SK-MEL-5 (cell line): ENCODE results near the gene KPTN. TPM values are rescaled to one million over a fixed set of nuclear protein-coding genes. Genes with fewer than 3 reads are reported as not detected.
"Not testable (repeated sequence)": the region's sequence is repeated elsewhere in the genome, so short reads cannot be mapped to it uniquely, and the experiment has no call there.

Source experiments
- DNase-seq: peaks from one replicate; pipeline ENCODE4 v3.0.0-alpha.2; 2016; ENCODE audit warnings: low read depth, low spot score
- in situ Hi-C: cut with HindIII; loops from 2 replicates; pipeline ENCODE4 v1.10.0; 2016; ENCODE audit warnings: low sequenced_read_pairs, high pct_unique_total_duplicates, low pct_unique_long_range_greater_than_20kb
- total RNA-seq: library from RNA; depleted of rRNA; stranded (reverse); fragments of >200 nt; shearing (Covaris generic); gene quantifications from 2 replicates; pipeline ENCODE4 v1.2.3, GENCODE V29; 2014

The KPTN gene
- total RNA-seq, 1 experiment from 2014 or later, result 6.9 TPM

DNA sequence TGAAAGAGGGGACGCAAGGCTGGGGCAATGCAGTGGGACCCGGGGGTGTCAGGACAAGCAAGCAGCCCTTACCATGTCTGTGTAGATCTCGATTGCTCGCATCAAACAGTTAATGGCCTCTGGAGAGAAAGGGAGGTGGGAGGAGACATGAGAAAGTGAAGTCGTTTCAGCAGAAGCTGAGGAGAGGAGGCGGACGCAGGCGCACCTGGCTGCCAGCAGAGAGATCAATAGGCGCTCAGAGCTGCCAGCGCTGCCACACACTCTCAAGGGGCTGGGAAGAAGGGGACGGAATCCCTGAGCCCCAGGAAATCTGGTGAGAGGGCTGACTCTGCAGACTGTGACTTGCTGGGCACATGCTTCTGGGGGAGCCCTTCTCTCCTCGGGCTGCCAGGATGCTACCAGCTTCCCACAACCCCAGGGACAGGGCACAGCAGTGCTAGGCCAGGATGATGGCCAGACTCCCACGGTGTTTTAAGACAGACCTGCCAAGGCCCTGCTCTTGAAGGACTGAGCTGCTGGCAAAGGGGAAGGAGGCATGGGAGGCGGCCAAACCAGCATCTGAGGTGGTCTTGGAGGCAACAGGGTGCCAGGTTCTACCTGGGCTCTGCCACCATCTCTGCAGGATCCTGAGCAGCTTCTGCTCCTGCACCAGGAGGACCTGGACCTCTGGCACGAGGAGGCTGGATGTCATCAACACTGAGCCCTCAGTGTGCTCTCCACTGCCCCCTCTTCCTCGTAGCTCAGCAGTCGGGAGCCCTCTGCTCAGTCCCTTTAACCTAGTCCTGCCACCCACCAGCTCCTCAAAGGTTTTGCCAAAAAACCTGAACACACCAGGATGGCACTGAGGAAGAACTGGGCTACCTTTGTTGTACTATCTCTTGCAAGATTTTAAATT, 11.7 kb upstream of the KPTN start:
- DNase-seq, result no peak
- in situ Hi-C loops, result no loop called here

DNA sequence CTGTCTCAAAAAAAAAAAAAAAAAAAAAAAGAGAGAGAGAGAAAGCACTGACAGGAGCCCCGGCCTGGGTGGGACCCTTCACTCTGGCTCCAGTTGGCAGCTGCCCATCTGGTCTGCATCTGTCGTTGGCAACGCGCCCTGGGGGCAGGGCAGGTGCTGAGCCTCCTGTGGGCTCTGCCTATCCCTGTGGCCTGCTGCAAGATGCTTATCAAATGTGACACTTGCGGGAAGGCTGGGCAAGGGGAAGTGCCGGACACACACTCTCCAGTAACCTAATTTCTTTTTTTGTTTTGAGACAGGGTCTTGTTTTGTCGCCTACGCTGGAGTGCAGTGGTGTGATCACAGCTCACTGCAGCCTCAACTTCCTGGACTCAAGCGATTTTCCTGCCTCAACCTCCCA, 10.7 kb upstream of the KPTN start:
- no peak for DNase-seq
- in situ Hi-C loops, result no loop called here

DNA sequence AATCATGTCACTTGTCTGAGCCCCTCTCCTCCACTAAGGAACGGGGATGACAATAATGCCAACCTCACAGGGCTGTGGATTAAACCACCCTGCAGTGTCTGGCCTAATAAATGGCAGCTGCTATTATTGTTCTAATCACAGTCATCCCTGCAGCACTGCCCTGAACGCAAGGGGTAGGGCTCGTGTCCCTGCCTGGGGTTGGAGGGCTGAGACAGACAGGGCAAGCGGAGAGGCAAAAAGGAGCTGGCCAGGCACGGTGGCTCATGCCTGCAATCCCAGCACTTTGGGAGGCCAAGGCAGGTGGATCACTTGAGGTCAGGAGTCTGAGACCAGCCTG, 10.2 kb upstream of the KPTN start:
- DNase-seq, result no peak
- in situ Hi-C loops, result no loop called here

DNA sequence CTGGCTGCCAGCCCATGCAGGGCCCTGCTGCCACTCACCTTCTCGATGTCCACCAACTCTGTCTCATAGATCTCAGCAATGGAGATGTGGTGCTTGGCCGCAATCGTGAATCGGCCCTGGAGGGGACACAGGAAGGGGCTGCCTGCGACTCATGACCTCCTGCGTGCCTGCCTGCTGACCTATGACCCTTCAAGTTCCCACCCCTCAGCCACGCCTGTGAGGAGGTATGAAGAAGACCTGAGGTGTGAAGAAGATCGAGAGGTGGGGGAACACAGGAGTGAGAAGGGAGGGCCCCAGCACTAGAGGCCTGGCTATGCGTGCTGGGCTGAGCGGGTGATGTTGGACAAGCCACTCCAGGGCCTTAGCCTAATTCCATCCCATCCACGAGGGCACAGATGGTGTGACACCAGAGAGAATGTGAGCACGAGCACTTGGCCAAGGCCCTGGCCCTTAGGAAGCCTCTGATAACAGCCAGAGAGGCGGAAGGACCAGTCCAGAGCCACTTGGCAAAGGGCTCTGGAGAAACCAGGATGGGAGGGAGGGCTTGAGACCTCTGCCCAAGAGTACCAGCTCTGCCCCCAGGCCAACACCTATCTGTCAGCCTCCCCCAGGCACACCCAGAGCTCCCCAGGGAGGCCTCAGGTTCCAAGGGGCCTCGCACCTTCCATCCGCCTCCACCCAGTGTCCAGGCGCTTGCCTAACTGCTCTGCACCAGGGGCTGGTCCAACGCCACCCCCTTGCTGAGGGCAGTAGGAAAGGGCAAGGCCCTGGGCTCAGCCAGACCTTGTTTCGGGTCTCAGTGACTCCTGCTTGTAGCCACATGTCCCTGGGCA, 9.6 kb upstream of the KPTN start:
- no peak for DNase-seq
- in situ Hi-C loops, result no loop called here

DNA sequence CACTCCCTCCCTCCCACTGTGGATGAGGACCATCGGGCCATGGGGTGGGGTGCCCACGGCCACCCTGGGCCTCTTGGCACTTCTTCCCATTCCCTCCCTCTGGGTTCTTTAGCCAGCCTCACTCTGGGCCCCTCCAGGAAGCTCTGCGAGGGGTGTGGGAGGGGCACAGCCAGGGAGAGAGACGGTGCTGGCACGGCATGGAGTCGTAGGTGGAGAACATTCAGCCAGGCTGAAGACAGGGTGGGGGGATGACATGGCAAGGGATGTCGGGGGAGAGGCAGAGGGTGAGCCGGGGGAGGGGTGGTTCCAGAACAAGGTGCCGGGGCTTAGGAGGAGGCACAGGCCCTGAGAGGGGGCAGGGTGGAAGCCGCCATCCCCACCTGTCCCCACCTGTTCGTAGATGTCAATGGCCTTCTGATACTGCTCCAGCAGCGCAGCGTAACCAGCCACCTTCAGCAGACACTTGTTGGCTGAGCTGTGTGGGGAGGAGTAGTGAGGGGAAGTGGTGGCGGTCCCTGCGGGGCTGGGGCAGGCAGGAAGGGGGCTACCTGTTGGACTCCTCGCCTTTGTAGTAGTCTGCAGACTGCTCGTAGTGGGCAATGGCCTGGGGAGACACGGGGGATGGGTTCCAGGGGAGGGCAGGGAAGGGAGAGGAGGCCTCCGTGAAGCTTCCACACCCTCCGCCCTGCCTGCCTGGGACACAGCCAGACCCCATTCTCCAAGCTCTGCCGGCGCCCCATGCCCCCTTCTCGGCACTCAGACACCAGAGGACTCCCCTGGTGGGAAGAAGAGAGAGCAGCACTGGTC, 8.8 kb upstream of the KPTN start:
- in situ Hi-C loops, result no loop called here
- no peak for DNase-seq

DNA sequence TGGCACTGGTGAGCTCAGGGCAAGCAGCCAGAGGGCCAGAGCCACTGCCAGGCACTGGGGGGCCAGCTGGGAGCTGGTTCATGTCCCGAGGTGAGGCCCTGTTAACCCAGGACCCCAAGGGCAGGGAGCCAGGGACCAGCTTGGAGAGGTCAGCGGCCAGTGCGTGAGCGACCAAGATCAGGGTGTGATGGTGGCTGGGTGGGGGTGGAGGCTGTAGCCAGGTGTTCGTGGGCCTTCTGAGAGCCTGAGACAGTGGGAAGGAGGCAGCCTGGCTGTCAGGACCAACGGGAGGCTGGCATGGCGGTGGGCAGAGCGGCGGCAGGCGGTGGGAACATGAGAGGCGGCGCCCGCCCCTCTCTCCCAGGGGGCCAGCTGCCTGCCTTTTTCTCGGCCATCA, 8.1 kb upstream of the KPTN start:
- no peak for DNase-seq
- in situ Hi-C loops, result no loop called here

DNA sequence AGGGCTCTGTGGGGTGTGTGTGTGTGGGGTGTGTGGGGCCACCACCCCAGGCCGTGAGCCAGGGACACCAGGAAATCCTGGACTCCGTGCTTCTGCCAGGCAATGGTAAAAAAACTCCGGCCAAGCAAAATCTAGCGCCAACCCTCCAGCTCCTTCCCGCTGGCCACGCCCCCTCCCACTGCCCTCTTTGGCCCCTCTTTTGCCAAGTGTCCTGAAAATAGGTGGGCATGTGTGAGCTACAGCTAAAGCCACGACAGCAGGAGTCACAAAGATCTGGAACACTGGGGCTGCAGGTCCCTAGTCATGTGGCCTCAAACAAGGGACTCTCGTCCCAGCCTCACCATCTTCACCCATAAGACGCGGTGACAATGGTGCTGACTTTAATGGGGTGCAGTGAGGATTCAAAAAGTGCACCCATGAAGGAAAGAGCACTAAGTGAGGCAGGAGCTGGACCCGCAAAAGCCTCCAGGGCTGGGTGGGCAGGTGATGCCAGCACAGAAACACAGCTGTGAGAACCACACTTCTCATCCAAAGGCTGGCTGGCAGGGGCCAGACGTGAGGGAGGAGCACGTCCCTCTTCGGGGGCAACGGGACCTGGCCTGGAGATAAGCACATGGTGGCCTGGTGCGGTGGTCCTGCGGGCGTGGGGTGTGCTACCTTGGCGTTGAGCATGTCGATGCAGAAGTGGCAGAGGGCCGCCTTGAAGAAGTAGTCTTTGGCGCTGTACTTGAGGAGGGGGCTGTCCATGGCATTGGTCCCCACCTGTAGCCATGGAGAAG, 7.5 kb upstream of the KPTN start:
- no peak for DNase-seq
- in situ Hi-C loops, result no loop called here

DNA sequence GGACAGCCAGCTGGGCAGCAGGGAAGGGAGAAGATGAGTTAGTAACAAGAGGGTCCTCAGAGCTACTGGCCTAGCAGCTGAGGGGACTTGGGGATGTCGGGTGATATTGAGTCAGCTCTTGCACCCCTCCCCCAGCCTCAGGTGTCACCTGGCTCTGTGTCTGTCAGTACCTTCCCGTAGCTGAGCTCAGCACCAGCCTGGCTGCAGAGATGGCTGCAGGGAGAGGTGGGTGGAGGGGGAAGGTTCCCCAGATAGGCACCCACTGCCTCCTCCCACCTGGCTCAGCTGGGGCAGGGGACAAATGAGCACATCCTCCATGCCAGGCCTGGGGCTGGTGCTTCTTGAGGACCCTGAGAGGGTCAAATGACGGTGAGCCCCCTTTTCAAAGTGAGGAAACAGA, 6.8 kb upstream of the KPTN start:
- in situ Hi-C loops, result no loop called here
- no peak for DNase-seq

DNA sequence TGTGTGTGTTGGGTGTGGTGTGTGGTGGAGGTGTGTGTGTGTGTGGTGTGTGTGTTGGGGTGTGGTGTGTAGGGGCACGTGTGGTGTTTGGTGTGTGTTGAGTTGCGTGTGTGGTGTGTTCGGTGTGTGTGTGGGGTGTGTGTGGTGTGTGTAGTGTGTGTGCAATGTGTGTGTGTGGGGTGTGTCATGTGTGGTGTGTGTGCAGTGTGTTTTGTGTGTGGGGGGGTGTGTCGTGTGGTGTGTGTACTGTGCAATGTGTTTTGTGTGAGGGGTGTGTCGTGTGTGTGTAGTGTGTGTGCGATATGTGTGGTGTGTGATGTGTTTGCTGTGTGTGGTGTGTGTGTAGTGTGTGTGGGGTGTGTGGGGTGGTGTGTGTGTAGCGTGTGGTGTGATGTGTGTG, 6.0 kb upstream of the KPTN start:
- DNase-seq, result no peak
- in situ Hi-C loops, result no loop called here

DNA sequence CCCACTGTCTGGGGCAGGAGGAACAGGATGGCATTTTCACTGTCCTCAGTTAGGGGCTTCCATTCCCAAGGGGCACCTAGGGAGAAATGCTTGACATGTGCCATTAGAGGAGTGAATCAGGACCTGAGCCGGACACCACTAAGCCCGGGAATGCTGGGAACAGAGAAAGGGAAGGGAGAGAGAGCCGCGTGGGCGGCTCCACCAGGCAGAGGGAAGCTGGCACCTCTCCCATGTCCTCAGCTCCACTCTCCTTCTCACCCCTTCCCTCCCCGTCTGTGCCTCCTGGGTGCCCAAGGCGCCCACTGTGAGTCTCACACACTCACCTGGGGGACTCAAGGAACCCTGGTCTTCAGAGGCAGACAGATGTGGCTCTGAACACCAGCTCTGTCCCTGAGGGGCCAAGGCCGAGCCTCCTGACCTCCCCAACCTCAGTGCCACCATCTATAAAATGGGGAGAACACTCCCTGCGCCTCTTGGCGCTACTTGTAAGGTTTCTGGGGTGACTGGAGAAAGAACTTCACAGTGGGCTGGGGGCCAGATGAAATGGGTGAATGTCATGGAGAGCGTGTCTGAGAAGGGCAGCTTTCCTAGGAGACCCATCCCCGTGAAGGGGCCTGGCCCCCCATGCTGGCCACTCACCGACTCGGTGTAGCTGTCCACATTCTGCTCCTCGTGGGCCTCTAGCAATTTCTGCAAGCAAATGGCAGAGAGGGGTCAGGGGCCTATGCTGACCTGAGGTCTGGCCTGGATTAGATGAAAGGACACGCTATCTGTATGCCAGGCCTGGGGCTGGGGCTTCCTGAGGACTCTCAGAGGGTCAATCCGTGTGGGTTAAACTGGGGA, 5.3 kb upstream of the KPTN start:
- DNase-seq, result no peak
- in situ Hi-C loops, result no loop called here

DNA sequence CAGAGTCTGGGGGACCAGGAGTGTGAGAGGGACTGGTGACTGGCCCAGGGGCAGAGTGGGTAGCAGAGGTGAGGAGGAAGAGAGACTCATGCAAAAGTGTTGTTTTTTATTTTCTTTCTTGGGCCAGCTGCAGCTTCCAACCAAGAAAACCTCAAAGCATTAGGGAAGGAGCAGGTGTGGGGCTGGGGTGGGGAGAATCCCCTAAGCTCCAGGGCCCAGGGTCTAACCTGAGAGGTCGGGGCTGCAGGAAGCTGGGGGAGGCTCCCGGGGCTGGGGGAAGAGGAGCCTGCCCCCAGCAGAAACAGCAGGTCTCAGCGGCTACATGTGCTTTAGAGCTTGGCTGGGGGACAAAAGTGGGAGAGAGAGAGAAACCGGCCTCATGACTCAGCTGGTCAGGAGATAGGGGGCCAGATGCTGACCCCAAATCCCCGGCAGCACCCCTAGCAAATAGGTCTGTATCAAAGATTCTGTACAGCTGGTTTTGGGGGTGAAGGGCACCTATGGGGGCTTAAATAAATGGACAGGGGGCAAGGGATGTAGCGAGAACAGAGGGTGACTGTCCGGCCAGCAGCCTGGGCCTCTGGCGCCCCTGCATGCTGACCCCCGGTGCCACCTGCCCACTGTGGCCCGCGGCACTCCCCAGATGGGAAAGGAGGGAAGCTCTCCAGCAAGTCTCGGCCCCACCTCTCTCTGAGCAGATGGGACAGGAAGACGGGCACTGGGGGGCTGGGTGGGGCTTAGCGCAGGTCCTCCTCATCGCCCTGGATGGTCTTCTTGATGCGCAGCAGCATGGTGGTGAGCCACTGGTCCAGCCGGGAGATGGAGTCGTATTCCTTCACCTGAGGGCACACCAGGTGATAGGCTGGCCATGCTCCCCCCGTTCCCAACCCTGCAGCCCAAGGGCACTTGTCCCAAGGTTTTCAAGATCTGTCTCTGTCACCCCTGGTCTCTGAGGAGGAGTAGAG, 3.8 kb upstream of the KPTN start:
- no peak for DNase-seq
- in situ Hi-C loops, result no loop called here

DNA sequence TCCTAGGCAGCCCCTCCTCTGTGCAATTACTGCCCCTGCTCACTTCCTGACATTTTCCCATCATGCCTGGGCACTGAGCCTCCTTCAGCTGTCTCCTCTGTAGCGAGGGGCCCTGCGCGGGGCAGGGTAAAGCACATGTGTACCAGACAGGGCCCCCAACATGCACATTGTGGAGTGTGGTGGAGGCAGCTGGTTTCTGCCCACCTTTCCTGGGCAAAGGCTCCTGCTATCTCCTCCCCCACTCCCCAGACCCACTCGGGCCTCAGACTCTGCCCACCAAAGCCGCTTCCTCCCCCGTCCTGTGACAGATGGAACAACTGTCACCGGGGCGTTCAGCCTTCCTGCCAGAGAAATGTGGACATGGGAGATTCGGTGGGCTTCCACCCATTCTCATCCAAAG, 2.9 kb upstream of the KPTN start:
- in situ Hi-C loops, result no loop called here
- DNase-seq, result no peak

DNA sequence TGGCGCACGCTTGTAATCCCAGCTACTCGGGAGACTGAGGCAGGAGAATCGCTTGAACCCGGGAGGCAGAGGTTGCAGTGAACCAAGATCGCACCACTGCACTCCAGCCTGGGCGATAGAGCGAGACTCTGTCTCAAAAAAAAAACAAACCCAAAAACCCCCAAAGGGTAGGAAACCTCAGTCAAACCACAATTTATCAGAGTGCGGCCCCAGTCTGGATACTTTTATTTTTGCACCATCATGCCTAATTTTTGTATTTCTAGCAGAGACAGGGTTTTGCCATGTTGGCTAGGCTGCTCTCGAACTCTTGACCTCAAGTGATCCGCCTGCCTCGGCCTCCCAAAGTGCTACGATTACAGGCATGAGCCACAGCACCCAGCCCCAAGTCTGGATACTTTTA, 2.2 kb upstream of the KPTN start:
- DNase-seq, in situ Hi-C loops: not testable (repeated sequence)

DNA sequence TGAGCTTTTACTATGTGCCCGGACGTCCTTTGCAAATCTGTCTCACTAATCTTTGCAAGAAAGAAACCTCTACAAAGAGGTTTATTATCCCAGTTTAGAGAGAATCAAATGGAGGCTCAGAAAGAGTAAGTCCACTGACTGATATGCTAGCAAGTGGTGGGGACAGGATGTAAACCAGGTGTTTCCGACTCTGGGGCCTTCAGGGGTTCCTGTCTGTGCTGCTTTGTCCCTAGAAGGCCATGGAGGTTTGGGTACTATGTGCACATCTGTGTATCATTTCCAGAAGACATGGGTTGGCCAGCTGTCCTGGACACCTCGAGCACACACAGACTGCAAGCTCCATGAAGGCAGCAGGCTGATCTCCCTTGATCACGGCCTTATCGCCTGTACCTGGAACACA, 1.2 kb upstream of the KPTN start:
- in situ Hi-C loops, result no loop called here

DNA sequence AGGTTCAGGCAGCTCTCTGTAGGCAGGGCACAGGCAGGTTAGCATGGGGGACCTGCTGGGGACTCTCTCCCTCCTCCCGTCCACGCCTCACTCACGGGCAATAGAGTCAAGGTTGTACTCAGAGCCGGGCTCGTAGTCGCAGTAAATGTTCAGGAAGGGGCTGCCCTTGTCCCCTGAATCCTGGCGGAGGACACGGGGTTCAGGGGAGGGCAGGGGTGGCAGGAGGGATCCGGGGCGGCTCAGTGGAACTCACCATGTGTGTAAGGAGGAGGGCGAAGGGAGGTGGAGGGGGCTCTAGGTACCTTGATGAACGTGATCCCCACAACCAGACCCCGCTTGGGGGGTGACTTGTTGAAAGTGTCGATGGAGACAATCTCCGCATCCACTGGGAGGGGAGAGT, 819 bp downstream of the KPTN start:
- in situ Hi-C loops, result no loop called here
- no peak for DNase-seq

More for the DNA sequence above, 1.2 kb upstream of the KPTN start:
- no peak for DNase-seq
